Middle frontal gyrus (tissue), 1 donor: ENCODE measurements around the gene BBS12.
"Not testable (repeated sequence)": the region's sequence is repeated elsewhere in the genome, so short reads cannot be mapped to it uniquely, and the experiment has no call there.

ENCODE experiments used
- DNase-seq: peaks from one replicate; pipeline ENCODE4 v3.0.0-alpha.2; 2015; ENCODE audit warnings: low spot score; ENCODE audit errors: extremely low spot score

Gene BBS12

GRCh38 chr4:122764071-122764820 is 31.7 kb downstream of the BBS12 start:
- no peak for DNase-seq

GRCh38 chr4:122764821-122765215 is 32.3 kb downstream of the BBS12 start:
- DNase-seq = no peak

GRCh38 chr4:122765692-122766352 is 33.3 kb downstream of the BBS12 start:
- no peak for DNase-seq

GRCh38 chr4:122766353-122766705 is 33.8 kb downstream of the BBS12 start:
- DNase-seq = no peak

GRCh38 chr4:122766950-122767349 is 34.4 kb downstream of the BBS12 start:
- no peak for DNase-seq

- DNase-seq = no peak
Measured at GRCh38 chr4:122771724-122772123, 39.2 kb downstream of the BBS12 start.

GRCh38 chr4:122772311-122772710 is 39.8 kb downstream of the BBS12 start:
- DNase-seq = no peak

- DNase-seq = no peak
Measured at GRCh38 chr4:122772986-122773385, 40.5 kb downstream of the BBS12 start.

GRCh38 chr4:122775039-122775438 is 42.5 kb downstream of the BBS12 start:
- no peak for DNase-seq

GRCh38 chr4:122775987-122776836 is 43.7 kb downstream of the BBS12 start:
- no peak for DNase-seq

- no peak for DNase-seq
Measured at GRCh38 chr4:122776916-122777315, 44.4 kb downstream of the BBS12 start.

- no peak for DNase-seq
Measured at GRCh38 chr4:122777846-122778673, 45.6 kb downstream of the BBS12 start.

GRCh38 chr4:122781486-122781885 is 49.0 kb downstream of the BBS12 start:
- no peak for DNase-seq

GRCh38 chr4:122783301-122784215 is 51.1 kb downstream of the BBS12 start:
- no peak for DNase-seq

GRCh38 chr4:122784261-122784660 is 51.8 kb downstream of the BBS12 start:
- no peak for DNase-seq

GRCh38 chr4:122785099-122785498 is 52.6 kb downstream of the BBS12 start:
- DNase-seq = no peak

GRCh38 chr4:122786296-122786695 is 53.8 kb downstream of the BBS12 start:
- not testable (repeated sequence) for DNase-seq

GRCh38 chr4:122786920-122787319 is 54.4 kb downstream of the BBS12 start:
- not testable (repeated sequence) for DNase-seq

- no peak for DNase-seq
Measured at GRCh38 chr4:122787940-122788339, 55.4 kb downstream of the BBS12 start.

GRCh38 chr4:122788935-122789334 is 56.4 kb downstream of the BBS12 start:
- no peak for DNase-seq
